Measurements from ENCODE around the gene FCHO2. TPM values are rescaled to one million over a fixed set of nuclear protein-coding genes. Genes with fewer than 3 reads are reported as not detected.
"Not testable (repeated sequence)": the region's sequence is repeated elsewhere in the genome, so short reads cannot be mapped to it uniquely, and the experiment has no call there.

FCHO2 gene, protein sequence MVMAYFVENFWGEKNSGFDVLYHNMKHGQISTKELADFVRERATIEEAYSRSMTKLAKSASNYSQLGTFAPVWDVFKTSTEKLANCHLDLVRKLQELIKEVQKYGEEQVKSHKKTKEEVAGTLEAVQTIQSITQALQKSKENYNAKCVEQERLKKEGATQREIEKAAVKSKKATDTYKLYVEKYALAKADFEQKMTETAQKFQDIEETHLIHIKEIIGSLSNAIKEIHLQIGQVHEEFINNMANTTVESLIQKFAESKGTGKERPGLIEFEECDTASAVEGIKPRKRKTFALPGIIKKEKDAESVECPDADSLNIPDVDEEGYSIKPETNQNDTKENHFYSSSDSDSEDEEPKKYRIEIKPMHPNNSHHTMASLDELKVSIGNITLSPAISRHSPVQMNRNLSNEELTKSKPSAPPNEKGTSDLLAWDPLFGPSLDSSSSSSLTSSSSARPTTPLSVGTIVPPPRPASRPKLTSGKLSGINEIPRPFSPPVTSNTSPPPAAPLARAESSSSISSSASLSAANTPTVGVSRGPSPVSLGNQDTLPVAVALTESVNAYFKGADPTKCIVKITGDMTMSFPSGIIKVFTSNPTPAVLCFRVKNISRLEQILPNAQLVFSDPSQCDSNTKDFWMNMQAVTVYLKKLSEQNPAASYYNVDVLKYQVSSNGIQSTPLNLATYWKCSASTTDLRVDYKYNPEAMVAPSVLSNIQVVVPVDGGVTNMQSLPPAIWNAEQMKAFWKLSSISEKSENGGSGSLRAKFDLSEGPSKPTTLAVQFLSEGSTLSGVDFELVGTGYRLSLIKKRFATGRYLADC
- 5.5 TPM for polyA plus RNA-seq (2013, experiment 1 of 2)
- polyA plus RNA-seq (2013, experiment 2 of 2): 6.8 TPM

- WGBS: under 1% methylated on average over 64 of the region's 64 CpGs
- peaks cover 12% of the 10 kb centered on the region; the same call in 1 of the 2 replicates for H3K27me3 ChIP-seq (ENCODE audit: insufficient read depth, low read length)
- peak within 1 kb of the TSS; percentile 78 for H3K9ac ChIP-seq (ENCODE audit: low read depth, low read length)
- H3K36me3 ChIP-seq (ENCODE audit: insufficient read depth, low read length): no peaks in the 10 kb centered on the region
- peaks cover 21% of the 10 kb centered on the region for H3K4me1 ChIP-seq (ENCODE audit: insufficient read depth, low read length)
- H3K4me3 ChIP-seq (ENCODE audit: low read length): peak within 1 kb of the TSS; percentile 74
- no peaks in the 10 kb centered on the region for H3K9me3 ChIP-seq (ENCODE audit: insufficient read depth, low read depth, low read length)
- H3K27ac ChIP-seq (ENCODE audit: low read depth, low read length): peak within 1 kb of the TSS; percentile 78; the same call in 1 of the 2 replicates
Observed at GRCh38 chr5:72955768-72956323, at the start of gene FCHO2. FCHO2 (plus strand) TSS chr5:72956041; CDS start chr5:72956097, 56 bp downstream.

DNA sequence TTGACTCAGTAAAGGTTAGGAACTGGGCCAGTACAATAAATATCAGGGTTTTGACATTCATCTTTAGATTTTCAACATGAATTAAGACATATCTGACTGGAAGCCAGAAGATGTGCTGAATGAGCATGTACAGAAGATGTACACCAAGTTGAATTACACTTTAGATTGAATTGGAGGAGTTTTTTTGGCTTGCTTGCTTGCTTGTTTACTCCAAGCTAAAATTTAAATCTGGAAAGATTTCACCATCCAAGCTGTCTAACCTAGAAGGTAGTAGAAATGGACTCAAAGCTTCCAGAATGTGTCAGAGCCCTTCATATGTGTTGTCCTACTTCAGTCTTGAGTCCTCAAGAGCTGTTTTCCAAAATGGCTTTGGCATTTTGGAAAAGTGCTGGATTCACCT is 49.0 kb upstream of the FCHO2 start:
- no peak overlapping the region for H3K27ac ChIP-seq (ENCODE audit: low read depth, low read length)
- no peak overlapping the region for H3K9ac ChIP-seq (ENCODE audit: low read depth, low read length)
- H3K27me3 ChIP-seq (ENCODE audit: insufficient read depth, low read length): no peaks in the 10 kb centered on the region
- H3K4me3 ChIP-seq (ENCODE audit: low read length): no peak overlapping the region
- H3K36me3 ChIP-seq (ENCODE audit: insufficient read depth, low read length): peaks cover 98% of the 10 kb centered on the region
- H3K4me1 ChIP-seq (ENCODE audit: insufficient read depth, low read length): no peaks in the 10 kb centered on the region
- H3K9me3 ChIP-seq (ENCODE audit: insufficient read depth, low read depth, low read length): no peaks in the 10 kb centered on the region

DNA sequence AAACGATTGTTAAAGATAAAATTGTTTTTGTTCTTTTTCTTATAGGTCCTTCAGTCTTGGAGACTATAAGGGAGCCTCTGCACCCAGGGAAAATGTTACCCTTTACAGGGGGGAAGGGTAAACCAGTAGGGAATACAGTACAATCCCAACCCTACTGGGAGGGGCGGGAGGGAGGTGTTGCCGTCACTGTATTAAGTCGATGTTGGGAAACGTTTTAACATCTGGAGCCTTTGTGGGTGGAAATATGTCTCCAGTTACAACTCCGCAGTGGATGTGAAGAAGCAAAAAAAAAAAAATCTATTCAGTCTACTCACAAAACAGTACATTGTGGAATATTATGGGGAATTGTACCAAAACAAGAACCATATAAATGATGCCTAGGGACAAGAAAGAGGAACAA is 47.2 kb upstream of the FCHO2 start:
- H3K36me3 ChIP-seq (ENCODE audit: insufficient read depth, low read length): peaks cover 82% of the 10 kb centered on the region
- no peaks in the 10 kb centered on the region for H3K9me3 ChIP-seq (ENCODE audit: insufficient read depth, low read depth, low read length)
- no peak overlapping the region for H3K4me3 ChIP-seq (ENCODE audit: low read length)
- H3K9ac ChIP-seq (ENCODE audit: low read depth, low read length): no peak overlapping the region
- no peaks in the 10 kb centered on the region for H3K4me1 ChIP-seq (ENCODE audit: insufficient read depth, low read length)
- 97% methylated on average over 5 of the region's 6 CpGs for WGBS
- H3K27ac ChIP-seq (ENCODE audit: low read depth, low read length): no peak overlapping the region
- H3K27me3 ChIP-seq (ENCODE audit: insufficient read depth, low read length): no peaks in the 10 kb centered on the region

- WGBS: 91% methylated on average over 1 of the region's 1 CpG
- Histone ChIP-seq H3K27me3 (ENCODE audit: insufficient read depth, low read length) (no peaks in the 10 kb centered on the region), H3K36me3 (ENCODE audit: insufficient read depth, low read length) (no peaks in the 10 kb centered on the region), H3K9me3 (ENCODE audit: insufficient read depth, low read depth, low read length) (no peaks in the 10 kb centered on the region), H3K27ac (ENCODE audit: low read depth, low read length) (no peak overlapping the region), H3K9ac (ENCODE audit: low read depth, low read length) (no peak overlapping the region), H3K4me3 (ENCODE audit: low read length) (no peak overlapping the region), H3K4me1 (ENCODE audit: insufficient read depth, low read length) (no peaks in the 10 kb centered on the region)
Observed at GRCh38 chr5:72917371-72917776, 38.5 kb upstream of the FCHO2 start.

- Histone ChIP-seq H3K9me3 (ENCODE audit: insufficient read depth, low read depth, low read length) (0 out of 2 replicates have a peak, but pooled peaks cover 4% of the 10 kb centered on the region), H3K27ac (ENCODE audit: low read depth, low read length) (no peak overlapping the region), H3K4me1 (ENCODE audit: insufficient read depth, low read length) (no peaks in the 10 kb centered on the region), H3K4me3 (ENCODE audit: low read length) (no peak overlapping the region), H3K27me3 (ENCODE audit: insufficient read depth, low read length) (no peaks in the 10 kb centered on the region), H3K9ac (ENCODE audit: low read depth, low read length) (no peak overlapping the region), H3K36me3 (ENCODE audit: insufficient read depth, low read length) (no peaks in the 10 kb centered on the region)
- 43% methylated on average over 3 of the region's 4 CpGs for WGBS
Observed at GRCh38 chr5:72920690-72921502, 34.9 kb upstream of the FCHO2 start.

DNA sequence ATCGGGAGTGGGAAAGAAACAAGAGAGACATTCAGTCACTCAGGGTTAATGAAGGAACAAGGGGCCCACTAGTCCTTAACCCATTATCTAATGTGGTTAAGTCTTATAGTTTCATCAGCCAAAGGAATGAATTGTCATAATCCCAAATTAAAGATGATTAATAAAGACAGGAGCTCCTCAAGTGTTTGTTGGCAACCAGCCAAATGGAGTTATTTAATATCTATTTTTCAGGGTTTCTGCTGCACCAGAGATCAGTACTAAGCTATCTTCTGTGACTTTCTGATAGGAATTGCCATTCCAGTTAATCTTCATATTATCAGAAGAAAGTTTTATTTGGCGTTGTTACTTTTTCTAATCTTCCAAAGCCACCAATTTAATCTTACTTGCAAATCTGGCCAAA is 34.0 kb upstream of the FCHO2 start:
- no peak overlapping the region for H3K9ac ChIP-seq (ENCODE audit: low read depth, low read length)
- no peak overlapping the region for H3K4me3 ChIP-seq (ENCODE audit: low read length)
- H3K27me3 ChIP-seq (ENCODE audit: insufficient read depth, low read length): no peaks in the 10 kb centered on the region
- no peaks in the 10 kb centered on the region for H3K4me1 ChIP-seq (ENCODE audit: insufficient read depth, low read length)
- 0 out of 2 replicates have a peak, but pooled peaks cover 4% of the 10 kb centered on the region for H3K9me3 ChIP-seq (ENCODE audit: insufficient read depth, low read depth, low read length)
- H3K27ac ChIP-seq (ENCODE audit: low read depth, low read length): no peak overlapping the region
- 95% methylated on average over 2 of the region's 2 CpGs for WGBS
- H3K36me3 ChIP-seq (ENCODE audit: insufficient read depth, low read length): no peaks in the 10 kb centered on the region

DNA sequence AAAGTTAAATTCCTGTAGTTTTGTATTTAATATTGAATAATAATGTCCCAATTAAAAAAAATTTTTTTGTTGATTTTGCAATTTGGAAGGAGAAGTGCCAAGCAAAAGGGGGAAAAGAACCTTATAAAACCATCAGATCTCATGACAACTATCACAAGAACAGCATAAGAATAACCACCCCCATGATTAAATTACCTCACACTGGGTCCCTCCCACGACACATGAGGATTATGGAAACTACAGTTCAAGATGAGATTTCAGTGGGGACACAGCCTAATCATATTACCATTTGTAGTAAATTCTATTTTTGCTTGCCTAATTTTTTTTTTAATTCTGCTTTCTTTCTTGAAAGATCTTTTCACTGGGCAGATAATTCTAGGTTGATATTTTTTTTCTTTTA is 33.4 kb upstream of the FCHO2 start:
- H3K9ac ChIP-seq (ENCODE audit: low read depth, low read length): no peak overlapping the region
- no peak overlapping the region for H3K4me3 ChIP-seq (ENCODE audit: low read length)
- H3K4me1 ChIP-seq (ENCODE audit: insufficient read depth, low read length): no peaks in the 10 kb centered on the region
- H3K27me3 ChIP-seq (ENCODE audit: insufficient read depth, low read length): no peaks in the 10 kb centered on the region
- no peaks in the 10 kb centered on the region for H3K36me3 ChIP-seq (ENCODE audit: insufficient read depth, low read length)
- WGBS: 92% methylated on average over 1 of the region's 1 CpG
- H3K27ac ChIP-seq (ENCODE audit: low read depth, low read length): no peak overlapping the region
- 0 out of 2 replicates have a peak, but pooled peaks cover 4% of the 10 kb centered on the region for H3K9me3 ChIP-seq (ENCODE audit: insufficient read depth, low read depth, low read length)

GRCh38 chr5:72925336-72926010 is 30.4 kb upstream of the FCHO2 start:
- no peak overlapping the region for H3K9ac ChIP-seq (ENCODE audit: low read depth, low read length)
- 94% methylated on average over 33 of the region's 33 CpGs for WGBS
- no peaks in the 10 kb centered on the region for H3K27me3 ChIP-seq (ENCODE audit: insufficient read depth, low read length)
- 0 out of 2 replicates have a peak, but pooled peaks cover 4% of the 10 kb centered on the region for H3K9me3 ChIP-seq (ENCODE audit: insufficient read depth, low read depth, low read length)
- no peaks in the 10 kb centered on the region for H3K4me1 ChIP-seq (ENCODE audit: insufficient read depth, low read length)
- no peaks in the 10 kb centered on the region for H3K36me3 ChIP-seq (ENCODE audit: insufficient read depth, low read length)
- no peak overlapping the region for H3K27ac ChIP-seq (ENCODE audit: low read depth, low read length)
- no peak overlapping the region for H3K4me3 ChIP-seq (ENCODE audit: low read length)

- H3K36me3 ChIP-seq (ENCODE audit: insufficient read depth, low read length): not testable (repeated sequence)
Observed at GRCh38 chr5:72932686-72933085, 23.2 kb upstream of the FCHO2 start.

GRCh38 chr5:72934953-72935725 is 20.7 kb upstream of the FCHO2 start:
- not testable (repeated sequence) for H3K4me3 ChIP-seq (ENCODE audit: low read length); H3K9ac ChIP-seq (ENCODE audit: low read depth, low read length); H3K27ac ChIP-seq (ENCODE audit: low read depth, low read length); H3K27me3 ChIP-seq (ENCODE audit: insufficient read depth, low read length); H3K4me1 ChIP-seq (ENCODE audit: insufficient read depth, low read length); H3K9me3 ChIP-seq (ENCODE audit: insufficient read depth, low read depth, low read length); H3K36me3 ChIP-seq (ENCODE audit: insufficient read depth, low read length)
- 94% methylated on average over 32 of the region's 32 CpGs for WGBS

More at GRCh38 chr5:72932686-72933085, 23.2 kb upstream of the FCHO2 start:
- 92% methylated on average over 2 of the region's 2 CpGs for WGBS
- H3K27ac ChIP-seq (ENCODE audit: low read depth, low read length); H3K9me3 ChIP-seq (ENCODE audit: insufficient read depth, low read depth, low read length); H3K4me1 ChIP-seq (ENCODE audit: insufficient read depth, low read length); H3K4me3 ChIP-seq (ENCODE audit: low read length); H3K9ac ChIP-seq (ENCODE audit: low read depth, low read length); H3K27me3 ChIP-seq (ENCODE audit: insufficient read depth, low read length): not testable (repeated sequence)
